Activated CD4-positive, alpha-beta memory T cell treated with anti-CD3 and anti-CD28 coated beads for 36 hours (primary cell): ENCODE data around the gene LTB4R. TPM values are rescaled to one million over a fixed set of nuclear protein-coding genes. Genes with fewer than 3 reads are reported as not detected.

Experiments
- CTCF ChIA-PET: fragments of 350-600 bp; sonication (Branson Sonifier 250); formaldehyde crosslinking; loops from one replicate; lab custom pipeline; 2021; ENCODE audit warnings: antibody characterized with exemption, inconsistent platforms; lab: Charles Lee
- POLR2A ChIA-PET: fragments of 350-600 bp; sonication (Branson Sonifier 250); formaldehyde crosslinking; loops from one replicate; lab custom pipeline; 2021; ENCODE audit warnings: antibody characterized with exemption; lab: Charles Lee
- DNase-seq: peaks from one replicate; pipeline ENCODE4 v3.0.0-alpha.2; 2020
- H3K27ac Mint-ChIP-seq: one replicate; pipeline ENCODE4 v1.8.0; 2021; ENCODE audit warnings: mixed read lengths
- H3K27me3 Mint-ChIP-seq: one replicate; pipeline ENCODE4 v1.8.0; 2021; ENCODE audit warnings: mixed read lengths
- H3K36me3 Mint-ChIP-seq: one replicate; pipeline ENCODE4 v1.8.0; 2021; ENCODE audit warnings: mixed read lengths
- H3K4me1 Mint-ChIP-seq: one replicate; pipeline ENCODE4 v1.8.0; 2021; ENCODE audit warnings: low read depth, mixed read lengths
- H3K4me3 Mint-ChIP-seq: one replicate; pipeline ENCODE4 v1.8.0; 2021; ENCODE audit warnings: mild to moderate bottlenecking, mixed read lengths
- H3K9me3 Mint-ChIP-seq: one replicate; pipeline ENCODE4 v1.8.0; 2021; ENCODE audit warnings: mixed read lengths
- intact Hi-C: fragments of 100-400 bp; cut with micrococcal nuclease; formaldehyde crosslinking; loops from one replicate; pipeline ENCODE4 v1.15.1; 2023
- total RNA-seq, 2 experiments: library from RNA; stranded (reverse); gene quantifications; one replicate each; pipeline ENCODE4 v1.2.3, GENCODE V29; 2021

The LTB4R gene
- 10 to 100 TPM; 15.4 to 16.7 TPM for total RNA-seq

DNA sequence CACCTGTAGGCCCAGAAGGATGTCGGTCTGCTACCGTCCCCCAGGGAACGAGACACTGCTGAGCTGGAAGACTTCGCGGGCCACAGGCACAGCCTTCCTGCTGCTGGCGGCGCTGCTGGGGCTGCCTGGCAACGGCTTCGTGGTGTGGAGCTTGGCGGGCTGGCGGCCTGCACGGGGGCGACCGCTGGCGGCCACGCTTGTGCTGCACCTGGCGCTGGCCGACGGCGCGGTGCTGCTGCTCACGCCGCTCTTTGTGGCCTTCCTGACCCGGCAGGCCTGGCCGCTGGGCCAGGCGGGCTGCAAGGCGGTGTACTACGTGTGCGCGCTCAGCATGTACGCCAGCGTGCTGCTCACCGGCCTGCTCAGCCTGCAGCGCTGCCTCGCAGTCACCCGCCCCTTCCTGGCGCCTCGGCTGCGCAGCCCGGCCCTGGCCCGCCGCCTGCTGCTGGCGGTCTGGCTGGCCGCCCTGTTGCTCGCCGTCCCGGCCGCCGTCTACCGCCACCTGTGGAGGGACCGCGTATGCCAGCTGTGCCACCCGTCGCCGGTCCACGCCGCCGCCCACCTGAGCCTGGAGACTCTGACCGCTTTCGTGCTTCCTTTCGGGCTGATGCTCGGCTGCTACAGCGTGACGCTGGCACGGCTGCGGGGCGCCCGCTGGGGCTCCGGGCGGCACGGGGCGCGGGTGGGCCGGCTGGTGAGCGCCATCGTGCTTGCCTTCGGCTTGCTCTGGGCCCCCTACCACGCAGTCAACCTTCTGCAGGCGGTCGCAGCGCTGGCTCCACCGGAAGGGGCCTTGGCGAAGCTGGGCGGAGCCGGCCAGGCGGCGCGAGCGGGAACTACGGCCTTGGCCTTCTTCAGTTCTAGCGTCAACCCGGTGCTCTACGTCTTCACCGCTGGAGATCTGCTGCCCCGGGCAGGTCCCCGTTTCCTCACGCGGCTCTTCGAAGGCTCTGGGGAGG is at the start of gene LTB4R:
TSS of gene LTB4R (plus strand) at position 857 of the 959 bp plus-strand sequence. CDS start 4,150 bp downstream, outside the sequence.
- H3K9me3 Mint-ChIP-seq, result no peaks in the 10 kb centered on the region
- peak within 1 kb of the TSS; percentile 84 for H3K27ac Mint-ChIP-seq
- H3K36me3 Mint-ChIP-seq, result peaks cover 26% of the 10 kb centered on the region
- peak; percentile 81 for DNase-seq
- H3K4me1 Mint-ChIP-seq, result peaks cover 69% of the 10 kb centered on the region
- H3K27me3 Mint-ChIP-seq, result no peaks in the 10 kb centered on the region
- ChIA-PET POLR2A (interaction anchor here (0.6 to 4.6 kb wide), 12 partner anchors 11 to 230 kb away, joined by 3 to 17 read pairs (median 4); partner anchors contain the start of genes CBLN3, DHRS1, KHNYN and NOP9), CTCF (interaction anchor here (0.8 to 9.9 kb wide), 21 partner anchors 8 to 150 kb away, joined by 3 to 235 read pairs (median 6); partner anchors contain the start of genes ADCY4, CBLN3, CHMP4A and DHRS1)
- intact Hi-C loops, result loop anchor here (1.0 to 5.0 kb wide), 5 partner anchors 22 to 259 kb away; partner anchors contain the start of genes CARMIL3, RABGGTA and TINF2
- peak within 1 kb of the TSS; percentile 79 for H3K4me3 Mint-ChIP-seq

- intact Hi-C loops, result no loop called here
- Mint-ChIP-seq H3K4me1 (no peaks in the 10 kb centered on the region), H3K27ac (no peak overlapping the region), H3K9me3 (no peaks in the 10 kb centered on the region), H3K27me3 (no peaks in the 10 kb centered on the region), H3K36me3 (peaks cover 6% of the 10 kb centered on the region), H3K4me3 (no peak overlapping the region)
- no peak for DNase-seq
- ChIA-PET POLR2A (no interaction called here), CTCF (no interaction called here)
Observed at GRCh38 chr14:24261969-24262327, 49.4 kb upstream of the LTB4R start.

GRCh38 chr14:24262821-24263733 is 48.2 kb upstream of the LTB4R start, which contains the start of gene TGM1:
TGM1 (minus strand) TSS chr14:24263177; CDS start chr14:24262352, 825 bp downstream.
- H3K4me1 Mint-ChIP-seq, result no peaks in the 10 kb centered on the region
- POLR2A ChIA-PET, result interaction anchor here (1.0 kb wide), 1 partner anchor 21 kb away, joined by 3 read pairs; the partner anchor contains the start of gene TINF2
- no peak for DNase-seq
- H3K9me3 Mint-ChIP-seq, result no peaks in the 10 kb centered on the region
- no peaks in the 10 kb centered on the region for H3K27me3 Mint-ChIP-seq
- peaks cover 10% of the 10 kb centered on the region for H3K36me3 Mint-ChIP-seq
- H3K27ac Mint-ChIP-seq, result no peak within 1 kb of the TSS
- no peak within 1 kb of the TSS for H3K4me3 Mint-ChIP-seq
- intact Hi-C loops, result no loop called here
- CTCF ChIA-PET, result interaction anchor here (0.6 to 2.0 kb wide), 3 partner anchors 17 to 70 kb away, joined by 4 to 6 read pairs (median 5); no protein-coding TSS in a partner anchor

DNA sequence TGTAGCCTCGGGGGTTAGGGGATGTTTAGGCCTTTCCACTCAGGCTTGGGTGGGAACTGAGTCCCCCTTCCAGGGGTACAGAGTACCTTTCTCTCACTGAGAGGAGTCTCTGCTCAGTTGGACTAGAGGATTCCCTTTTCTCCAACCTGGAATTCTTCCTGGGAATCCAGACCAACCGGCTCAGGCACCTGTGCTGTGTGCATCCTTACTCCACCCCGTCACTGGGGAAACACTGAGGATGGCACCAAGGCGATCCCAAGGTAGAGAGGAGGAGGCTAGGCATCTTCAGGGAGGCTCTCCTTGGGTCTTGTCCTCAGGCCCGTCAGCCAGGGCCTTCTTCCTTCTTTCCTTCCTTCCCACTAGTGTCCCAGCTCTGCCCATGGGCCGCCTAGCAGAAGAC is 47.5 kb upstream of the LTB4R start:
- Mint-ChIP-seq H3K36me3 (peaks cover 10% of the 10 kb centered on the region), H3K27me3 (no peaks in the 10 kb centered on the region), H3K9me3 (no peaks in the 10 kb centered on the region), H3K4me3 (no peak overlapping the region), H3K4me1 (no peaks in the 10 kb centered on the region), H3K27ac (no peak overlapping the region)
- POLR2A ChIA-PET, result interaction anchor here (0.9 to 1.0 kb wide), 2 partner anchors 16 to 22 kb away, joined by 3 read pairs; partner anchors contain the start of gene TINF2
- DNase-seq, result no peak
- intact Hi-C loops, result no loop called here
- CTCF ChIA-PET, result interaction anchor here (1.1 to 2.0 kb wide), 2 partner anchors 16 to 69 kb away, joined by 5 to 6 read pairs; no protein-coding TSS in a partner anchor

GRCh38 chr14:24264298-24264697 is 47.0 kb upstream of the LTB4R start:
- H3K27ac Mint-ChIP-seq, result no peak overlapping the region
- POLR2A ChIA-PET, result interaction anchor here (0.9 to 1.0 kb wide), 2 partner anchors 16 to 22 kb away, joined by 3 read pairs; partner anchors contain the start of gene TINF2
- H3K27me3 Mint-ChIP-seq, result no peaks in the 10 kb centered on the region
- no peaks in the 10 kb centered on the region for H3K9me3 Mint-ChIP-seq
- peaks cover 10% of the 10 kb centered on the region for H3K36me3 Mint-ChIP-seq
- no peak for DNase-seq
- CTCF ChIA-PET, result interaction anchor here (1.1 to 2.0 kb wide), 2 partner anchors 15 to 69 kb away, joined by 5 to 6 read pairs; no protein-coding TSS in a partner anchor
- H3K4me3 Mint-ChIP-seq, result no peak overlapping the region
- no peaks in the 10 kb centered on the region for H3K4me1 Mint-ChIP-seq
- intact Hi-C loops, result no loop called here

GRCh38 chr14:24266344-24267244 is 44.7 kb upstream of the LTB4R start:
- no peak for DNase-seq
- ChIA-PET CTCF (interaction anchor here (1.0 to 1.7 kb wide), 5 partner anchors 13 to 67 kb away, joined by 3 to 4 read pairs (median 3); partner anchors contain the start of genes CIDEB and TINF2), POLR2A (interaction anchor here (0.6 kb wide), 1 partner anchor 16 kb away, joined by 3 read pairs; no protein-coding TSS in a partner anchor)
- Mint-ChIP-seq H3K4me1 (peaks cover 5% of the 10 kb centered on the region), H3K27ac (no peak overlapping the region), H3K9me3 (no peaks in the 10 kb centered on the region), H3K27me3 (no peaks in the 10 kb centered on the region), H3K36me3 (peaks cover 10% of the 10 kb centered on the region), H3K4me3 (no peak overlapping the region)
- intact Hi-C loops, result no loop called here

DNA sequence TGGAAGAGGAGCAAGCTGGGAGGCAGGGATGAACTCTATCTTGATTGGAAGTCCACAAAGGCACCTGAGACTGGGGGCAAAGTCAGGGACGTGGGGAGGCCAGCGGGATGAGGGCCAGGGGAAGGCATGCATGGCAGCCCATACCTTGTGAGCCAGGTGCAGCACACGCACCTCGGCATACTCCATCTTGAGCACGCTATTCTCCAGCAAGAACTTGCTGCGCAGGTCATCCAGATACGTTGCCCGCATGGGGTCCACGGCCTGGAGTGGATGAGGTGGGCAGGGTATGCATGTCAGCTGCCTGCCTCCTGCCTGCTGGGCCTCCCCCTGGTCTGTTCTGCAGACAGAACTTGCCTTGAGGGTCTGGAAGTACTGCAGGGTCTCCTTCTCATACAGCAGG is 43.8 kb upstream of the LTB4R start:
- no peak for DNase-seq
- Mint-ChIP-seq H3K27ac (no peak overlapping the region), H3K4me1 (peaks cover 14% of the 10 kb centered on the region), H3K27me3 (no peaks in the 10 kb centered on the region), H3K4me3 (no peak overlapping the region), H3K9me3 (no peaks in the 10 kb centered on the region), H3K36me3 (peaks cover 9% of the 10 kb centered on the region)
- ChIA-PET CTCF (interaction anchor here (1.1 kb wide), 1 partner anchor 12 kb away, joined by 3 read pairs; no protein-coding TSS in a partner anchor), POLR2A (interaction anchor here (0.6 kb wide), 1 partner anchor 15 kb away, joined by 3 read pairs; no protein-coding TSS in a partner anchor)
- intact Hi-C loops, result no loop called here

GRCh38 chr14:24268225-24268624 is 43.1 kb upstream of the LTB4R start:
- H3K27ac Mint-ChIP-seq, result no peak overlapping the region
- ChIA-PET POLR2A (no interaction called here), CTCF (interaction anchor here (1.2 to 4.8 kb wide), 3 partner anchors 26 to 40 kb away, joined by 4 to 45 read pairs (median 11); partner anchors contain the start of genes CIDEB and TINF2)
- no peak for DNase-seq
- intact Hi-C loops, result no loop called here
- H3K27me3 Mint-ChIP-seq, result no peaks in the 10 kb centered on the region
- no peaks in the 10 kb centered on the region for H3K9me3 Mint-ChIP-seq
- peaks cover 9% of the 10 kb centered on the region for H3K36me3 Mint-ChIP-seq
- H3K4me1 Mint-ChIP-seq, result peaks cover 22% of the 10 kb centered on the region
- no peak overlapping the region for H3K4me3 Mint-ChIP-seq

GRCh38 chr14:24269368-24269767 is 41.9 kb upstream of the LTB4R start:
- DNase-seq, result no peak
- no peak overlapping the region for H3K4me3 Mint-ChIP-seq
- H3K9me3 Mint-ChIP-seq, result no peaks in the 10 kb centered on the region
- intact Hi-C loops, result no loop called here
- CTCF ChIA-PET, result interaction anchor here (1.3 to 4.8 kb wide), 7 partner anchors 18 to 168 kb away, joined by 4 to 45 read pairs (median 14); partner anchors contain the start of genes CIDEB and TINF2
- POLR2A ChIA-PET, result interaction anchor here (0.6 to 2.9 kb wide), 2 partner anchors 23 to 27 kb away, joined by 5 to 19 read pairs; partner anchors contain the start of gene TINF2
- H3K27me3 Mint-ChIP-seq, result no peaks in the 10 kb centered on the region
- peaks cover 9% of the 10 kb centered on the region for H3K36me3 Mint-ChIP-seq
- H3K4me1 Mint-ChIP-seq, result peaks cover 33% of the 10 kb centered on the region
- H3K27ac Mint-ChIP-seq, result no peak overlapping the region
